DMS53 (cell line): Measurements from ENCODE around the gene STAT6.
"Not testable (repeated sequence)": the region's sequence is repeated elsewhere in the genome, so short reads cannot be mapped to it uniquely, and the experiment has no call there.

Source experiments
- DNase-seq: peaks from one replicate; lab custom pipeline; 2025; lab: John Stamatoyannopoulos, UW

The STAT6 gene

GRCh38 chr12:57087010-57087690 lies 24.0 kb downstream of the STAT6 start:
- peak; percentile 78 for DNase-seq

DNA sequence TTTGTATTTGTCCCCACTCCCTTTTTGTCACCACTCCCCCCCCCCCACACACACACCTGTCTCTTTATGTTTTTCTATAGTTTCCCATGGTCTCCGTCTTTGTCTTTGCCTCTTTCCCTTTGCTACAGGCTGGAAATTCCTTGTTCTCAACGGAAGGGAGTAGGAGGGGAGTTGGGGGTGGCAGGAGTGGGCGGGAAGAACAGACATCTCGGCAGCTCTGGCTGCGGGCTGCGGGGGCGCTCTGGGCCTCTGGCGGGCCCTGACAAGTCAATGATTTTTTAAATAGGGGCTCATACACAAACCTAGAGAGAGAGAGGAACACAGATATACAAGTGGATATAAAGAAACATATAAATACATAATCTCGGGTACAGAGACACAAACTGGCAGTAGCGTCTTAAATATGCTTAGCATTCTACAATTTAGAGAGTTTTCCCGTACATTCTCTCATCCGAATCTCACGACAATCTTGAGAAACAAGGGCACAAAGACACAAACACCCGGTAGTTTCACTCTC lies 24.6 kb downstream of the STAT6 start:
- peak; percentile 47 for DNase-seq

- no peak for DNase-seq
Measured at GRCh38 chr12:57085999-57086492, 25.1 kb downstream of the STAT6 start.

GRCh38 chr12:57080855-57081254 lies 30.3 kb downstream of the STAT6 start:
- no peak for DNase-seq

DNA sequence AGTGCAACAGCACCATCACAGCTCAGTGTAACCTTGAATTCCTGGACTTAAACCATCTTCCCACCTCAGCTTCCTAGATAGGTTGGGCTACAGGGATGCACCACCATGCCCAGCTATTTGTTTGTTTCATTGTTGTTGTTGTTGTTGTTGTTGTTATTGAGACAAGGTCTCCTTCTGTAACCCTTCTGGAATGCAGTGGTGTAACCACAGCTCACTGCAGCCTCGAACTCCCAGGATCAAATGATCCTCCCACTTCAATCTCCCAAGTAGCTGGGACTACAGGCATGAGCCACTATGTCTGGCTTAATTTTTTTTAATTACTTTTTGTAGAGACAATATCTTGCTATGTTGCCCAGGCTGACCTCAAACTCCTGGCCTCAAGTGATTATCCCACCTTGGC lies 31.3 kb downstream of the STAT6 start:
- no peak for DNase-seq

DNA sequence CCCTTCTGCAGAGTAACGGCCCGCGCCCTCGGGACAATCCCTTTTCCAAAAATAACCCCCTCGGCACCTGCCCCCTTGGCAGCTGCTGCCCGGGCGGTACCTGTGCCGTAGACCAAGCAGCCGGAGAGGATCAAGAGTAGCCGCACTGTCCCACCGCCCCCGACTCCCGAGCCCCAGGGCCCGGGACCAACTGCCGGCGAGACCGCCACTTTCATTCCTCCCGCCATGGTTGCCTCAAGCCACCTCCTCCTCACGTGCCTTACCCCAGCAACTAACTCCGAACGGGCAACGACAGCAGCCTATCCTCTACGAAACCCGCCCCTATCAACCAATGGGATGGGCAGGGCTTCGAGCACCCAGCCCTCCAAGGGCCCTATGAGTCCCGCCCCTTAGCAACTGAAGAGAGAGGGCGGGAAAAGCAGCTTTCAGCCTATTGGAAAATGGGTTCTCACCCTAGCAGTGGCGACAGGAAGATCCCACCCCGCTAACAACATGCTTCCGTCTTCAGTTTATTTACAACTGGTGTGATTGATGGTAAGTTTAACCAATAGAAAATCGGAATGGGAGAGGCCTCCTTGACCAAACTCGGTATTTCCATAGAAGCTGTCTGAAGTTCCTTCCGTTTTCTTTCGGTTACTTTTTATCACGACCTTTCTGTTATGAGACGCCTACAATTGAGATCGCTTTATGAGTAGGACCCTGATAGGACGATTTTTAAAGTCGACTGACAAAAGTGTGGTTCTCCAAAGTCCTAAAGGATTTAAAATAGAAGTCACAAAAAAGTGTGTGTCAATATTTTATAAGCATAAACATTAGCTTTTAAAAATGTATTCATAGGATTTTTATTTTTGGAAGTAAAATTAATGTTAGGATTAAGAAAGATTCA lies 32.4 kb downstream of the STAT6 start, which contains the start of gene NEMP1:
Gene NEMP1, minus strand, starts transcription at position 273 of the 886 bp plus-strand sequence. Its CDS starts 46 bp downstream, at position 227.
- peak; percentile 100 for DNase-seq

GRCh38 chr12:57073566-57074450 lies 37.4 kb downstream of the STAT6 start:
- DNase-seq: not testable (repeated sequence)

DNA sequence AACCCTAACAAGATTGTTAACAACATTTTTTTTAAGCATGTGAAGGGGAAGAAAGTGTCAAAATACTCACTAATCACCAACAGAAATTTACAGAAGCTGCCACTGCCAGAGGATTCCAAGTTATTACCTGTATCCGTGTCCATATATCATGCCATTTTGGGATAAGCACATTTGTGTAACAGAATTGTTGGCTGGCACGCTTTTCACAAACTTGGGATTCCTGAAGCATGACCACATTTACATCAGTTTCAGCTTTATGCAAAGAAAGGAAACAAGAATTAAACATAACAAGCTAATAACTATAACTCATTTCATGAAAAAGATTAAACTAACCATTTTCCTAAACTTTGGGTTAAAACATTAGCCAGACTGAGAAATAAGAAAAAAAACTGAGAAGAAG lies 38.5 kb downstream of the STAT6 start:
- DNase-seq: no peak

GRCh38 chr12:57069523-57069922 lies 41.6 kb downstream of the STAT6 start:
- DNase-seq: peak; percentile 89

GRCh38 chr12:57066245-57066644 lies 44.9 kb downstream of the STAT6 start:
- no peak for DNase-seq

GRCh38 chr12:57063991-57064685 lies 47.0 kb downstream of the STAT6 start:
- DNase-seq: no peak

GRCh38 chr12:57058454-57058853 lies 52.7 kb downstream of the STAT6 start:
- DNase-seq: no peak

DNA sequence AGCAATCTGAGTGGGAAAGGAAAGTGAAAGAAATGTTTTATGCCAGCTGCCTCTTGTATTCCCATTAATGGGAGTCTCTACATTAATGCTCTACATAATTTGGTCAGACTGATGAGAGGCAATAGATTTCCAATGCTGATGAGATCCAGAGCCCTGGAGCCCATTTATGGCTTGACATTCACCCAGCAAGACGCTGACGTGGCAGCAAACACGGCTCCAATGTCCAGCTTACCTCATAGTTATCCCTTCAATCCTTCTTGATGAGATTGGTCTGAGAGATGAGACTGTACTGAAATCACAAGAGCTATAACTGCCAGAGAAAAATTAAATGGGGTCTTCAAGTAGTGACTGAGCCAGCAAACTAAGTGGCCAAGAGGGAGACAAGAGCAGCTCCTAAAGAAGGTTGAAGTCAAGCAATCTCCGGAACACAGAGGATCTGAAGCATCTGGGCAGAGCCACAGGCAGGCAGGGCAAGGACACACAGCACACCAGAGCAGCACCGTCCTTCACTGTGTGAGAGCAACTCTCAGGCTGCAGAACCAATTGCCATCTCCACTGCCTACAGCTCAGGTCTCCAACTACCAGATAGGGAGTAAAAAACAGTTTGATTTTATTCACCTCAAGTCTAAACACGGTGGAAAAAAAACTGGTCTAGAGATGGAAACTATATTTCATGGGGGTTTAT lies 54.0 kb downstream of the STAT6 start:
- no peak for DNase-seq

- no peak for DNase-seq
Measured at GRCh38 chr12:57055824-57056223, 55.3 kb downstream of the STAT6 start.

GRCh38 chr12:57053901-57054300 lies 57.3 kb downstream of the STAT6 start:
- DNase-seq: not testable (repeated sequence)

DNA sequence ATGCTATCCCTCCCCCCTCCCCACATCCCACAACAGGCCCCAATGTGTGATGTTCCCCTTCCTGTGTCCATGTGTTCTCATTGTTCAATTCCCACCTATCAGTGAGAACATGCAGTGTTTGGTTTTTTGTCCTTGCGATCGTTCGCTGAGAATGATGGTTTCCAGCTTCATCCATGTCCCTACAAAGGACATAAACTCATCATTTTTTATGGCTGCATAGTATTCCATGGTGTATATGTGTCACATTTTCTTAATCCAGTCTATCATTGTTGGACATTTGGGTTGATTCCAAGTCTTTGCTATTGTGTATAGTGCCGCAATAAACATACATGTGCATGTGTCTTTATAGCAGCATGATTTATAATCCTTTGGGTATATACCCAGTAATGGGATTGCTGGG lies 58.0 kb downstream of the STAT6 start:
- not testable (repeated sequence) for DNase-seq

DNA sequence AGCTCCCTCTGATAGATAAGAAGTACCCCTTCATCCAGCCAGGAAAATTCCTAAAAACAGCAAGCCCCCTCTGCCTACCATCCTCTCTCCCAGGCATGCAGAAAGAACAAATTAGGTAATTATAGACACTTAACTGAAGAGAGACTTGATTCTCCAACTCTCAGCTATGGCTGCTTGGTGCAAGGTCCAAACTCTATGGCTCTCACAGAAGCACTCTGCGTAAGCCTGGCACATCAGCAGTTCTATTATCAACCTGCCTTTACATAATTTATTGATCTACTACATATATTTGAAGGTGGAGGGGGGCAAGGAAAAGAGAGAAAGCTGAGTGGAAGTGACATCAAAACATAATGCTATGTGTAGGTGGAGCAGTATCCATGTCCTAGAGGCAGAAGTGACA lies 60.2 kb downstream of the STAT6 start:
- DNase-seq: no peak

DNA sequence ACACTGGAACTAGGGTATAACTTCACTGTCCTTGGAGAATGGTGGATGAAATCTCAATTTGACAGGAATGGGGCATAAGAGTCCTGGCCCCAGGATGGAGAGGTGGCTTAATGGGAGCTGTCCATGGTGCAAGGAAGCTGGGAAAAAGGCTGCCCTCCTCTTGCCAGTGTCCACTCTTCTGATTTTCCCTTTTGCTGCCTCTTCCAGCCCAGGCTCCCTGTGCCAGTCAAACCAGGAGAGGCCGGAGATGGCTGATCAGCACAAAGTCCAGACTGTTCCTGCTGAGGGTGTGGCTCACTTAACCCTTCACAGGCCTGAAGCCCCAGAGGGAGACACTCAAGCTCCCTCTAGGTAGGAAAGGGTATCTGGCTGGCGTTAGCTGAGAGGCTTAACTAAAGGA lies 61.3 kb downstream of the STAT6 start, which contains the start of gene MYO1A:
Gene MYO1A, minus strand, starts transcription at position 240 of the 400 bp plus-strand sequence. CDS start 1,806 bp downstream, outside the sequence.
- DNase-seq: no peak

- DNase-seq: no peak
Measured at GRCh38 chr12:57049119-57049446, 62.1 kb downstream of the STAT6 start.

- no peak for DNase-seq
Measured at GRCh38 chr12:57048423-57049118, 62.6 kb downstream of the STAT6 start.
